Neuron (in vitro differentiated cells): ENCODE measurements around the gene PIGQ.

ENCODE experiments used
- H2AFZ ChIP-seq: one replicate; pipeline ENCODE4 v1.6.1; 2013; ENCODE audit warnings: low read depth, mild to moderate bottlenecking, inconsistent platforms, low read length, moderate library complexity
- H3K27me3 ChIP-seq: one replicate; pipeline ENCODE4 v1.6.1; 2013; ENCODE audit warnings: low read length; ENCODE audit not compliant: insufficient read depth
- H3K36me3 ChIP-seq: one replicate; pipeline ENCODE4 v1.6.1; 2013; ENCODE audit warnings: low read length; ENCODE audit not compliant: insufficient read depth
- H3K4me1 ChIP-seq: one replicate; pipeline ENCODE4 v1.6.1; 2013; ENCODE audit warnings: low read length; ENCODE audit not compliant: insufficient read depth
- H3K4me3 ChIP-seq: 2 replicates; pipeline ENCODE4 v1.5.1; 2013; ENCODE audit warnings: mild to moderate bottlenecking, low read length, moderate library complexity
- H3K9me3 ChIP-seq: one replicate; pipeline ENCODE4 v1.6.1; 2013; ENCODE audit warnings: low read length

The PIGQ gene

DNA sequence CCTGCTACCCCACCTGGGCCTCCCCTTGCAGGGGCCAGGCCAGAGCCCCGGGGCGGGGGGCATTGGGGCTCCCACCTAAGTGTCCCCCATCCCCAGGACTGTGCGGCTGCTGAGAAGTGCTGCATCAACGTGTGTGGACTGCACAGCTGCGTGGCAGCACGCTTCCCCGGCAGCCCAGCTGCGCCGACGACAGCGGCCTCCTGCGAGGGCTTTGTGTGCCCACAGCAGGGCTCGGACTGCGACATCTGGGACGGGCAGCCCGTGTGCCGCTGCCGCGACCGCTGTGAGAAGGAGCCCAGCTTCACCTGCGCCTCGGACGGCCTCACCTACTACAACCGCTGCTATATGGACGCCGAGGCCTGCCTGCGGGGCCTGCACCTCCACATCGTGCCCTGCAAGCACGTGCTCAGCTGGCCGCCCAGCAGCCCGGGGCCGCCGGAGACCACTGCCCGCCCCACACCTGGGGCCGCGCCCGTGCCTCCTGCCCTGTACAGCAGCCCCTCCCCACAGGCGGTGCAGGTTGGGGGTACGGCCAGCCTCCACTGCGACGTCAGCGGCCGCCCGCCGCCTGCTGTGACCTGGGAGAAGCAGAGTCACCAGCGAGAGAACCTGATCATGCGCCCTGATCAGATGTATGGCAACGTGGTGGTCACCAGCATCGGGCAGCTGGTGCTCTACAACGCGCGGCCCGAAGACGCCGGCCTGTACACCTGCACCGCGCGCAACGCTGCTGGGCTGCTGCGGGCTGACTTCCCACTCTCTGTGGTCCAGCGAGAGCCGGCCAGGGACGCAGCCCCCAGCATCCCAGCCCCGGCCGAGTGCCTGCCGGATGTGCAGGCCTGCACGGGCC is 62.9 kb downstream of the PIGQ start:
- H3K4me1 ChIP-seq: peaks cover 53% of the 10 kb centered on the region
- H3K4me3 ChIP-seq: no peak overlapping the region
- H3K27me3 ChIP-seq: no peaks in the 10 kb centered on the region
- no peaks in the 10 kb centered on the region for H3K9me3 ChIP-seq
- peaks cover 24% of the 10 kb centered on the region for H3K36me3 ChIP-seq
- no peak overlapping the region for H2AFZ ChIP-seq

DNA sequence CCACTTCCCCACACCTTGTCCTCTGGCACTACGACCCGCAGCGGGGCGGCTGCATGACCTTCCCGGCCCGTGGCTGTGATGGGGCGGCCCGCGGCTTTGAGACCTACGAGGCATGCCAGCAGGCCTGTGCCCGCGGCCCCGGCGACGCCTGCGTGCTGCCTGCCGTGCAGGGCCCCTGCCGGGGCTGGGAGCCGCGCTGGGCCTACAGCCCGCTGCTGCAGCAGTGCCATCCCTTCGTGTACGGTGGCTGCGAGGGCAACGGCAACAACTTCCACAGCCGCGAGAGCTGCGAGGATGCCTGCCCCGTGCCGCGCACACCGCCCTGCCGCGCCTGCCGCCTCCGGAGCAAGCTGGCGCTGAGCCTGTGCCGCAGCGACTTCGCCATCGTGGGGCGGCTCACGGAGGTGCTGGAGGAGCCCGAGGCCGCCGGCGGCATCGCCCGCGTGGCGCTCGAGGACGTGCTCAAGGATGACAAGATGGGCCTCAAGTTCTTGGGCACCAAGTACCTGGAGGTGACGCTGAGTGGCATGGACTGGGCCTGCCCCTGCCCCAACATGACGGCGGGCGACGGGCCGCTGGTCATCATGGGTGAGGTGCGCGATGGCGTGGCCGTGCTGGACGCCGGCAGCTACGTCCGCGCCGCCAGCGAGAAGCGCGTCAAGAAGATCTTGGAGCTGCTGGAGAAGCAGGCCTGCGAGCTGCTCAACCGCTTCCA is 63.7 kb downstream of the PIGQ start:
- Histone ChIP-seq H3K36me3 (peaks cover 19% of the 10 kb centered on the region), H3K27me3 (no peaks in the 10 kb centered on the region), H3K4me3 (no peak overlapping the region), H3K9me3 (no peaks in the 10 kb centered on the region), H3K4me1 (peaks cover 55% of the 10 kb centered on the region), H2AFZ (no peak overlapping the region)
